ENCODE measurements around the gene EIF4B. TPM values are rescaled to one million over a fixed set of nuclear protein-coding genes. Genes with fewer than 3 reads are reported as not detected.
A peak's percentile ranks its signal among the peaks of the same experiment; 100 is the strongest.

The EIF4B gene
- total RNA-seq, 1 experiment from 2014 or later, result 834 TPM

DNA sequence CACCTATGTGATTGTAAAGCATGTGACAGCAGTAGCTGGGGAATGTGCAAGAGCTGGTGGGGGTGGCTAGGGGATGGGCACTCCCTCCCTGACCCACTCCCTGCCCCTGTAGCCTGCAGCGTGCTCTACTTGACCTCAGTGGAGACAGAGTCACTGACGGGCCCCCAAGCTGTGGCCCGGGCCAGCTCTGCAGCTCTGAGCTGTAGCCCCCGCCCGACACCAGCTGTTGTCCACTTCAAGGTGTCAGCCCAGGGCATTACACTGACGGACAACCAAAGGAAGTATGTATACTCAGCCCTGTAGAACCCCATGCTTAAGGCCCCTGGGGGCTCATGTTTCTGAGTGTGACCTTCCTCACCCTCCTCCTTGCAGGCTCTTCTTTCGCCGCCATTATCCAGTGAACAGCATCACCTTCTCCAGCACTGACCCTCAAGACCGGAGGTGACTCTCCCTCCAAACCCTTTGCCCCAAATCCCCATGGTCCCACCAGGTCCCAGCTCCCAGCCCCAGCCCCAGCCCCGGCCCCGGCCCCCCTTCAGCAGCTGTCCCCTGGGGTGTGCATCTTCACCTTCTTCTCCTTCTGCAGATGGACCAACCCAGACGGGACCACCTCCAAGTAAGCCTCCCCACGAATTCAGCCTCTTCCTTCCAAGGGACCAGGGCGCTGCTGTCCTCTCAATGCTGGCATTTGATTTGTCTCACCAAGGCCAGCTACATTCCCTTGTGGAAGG lies 56.9 kb downstream of the EIF4B start:
- DNase-seq (ENCODE audit: low read depth), result no peak
- in situ Hi-C loops (cut with HindIII; ENCODE audit: low pct_unique_long_range_greater_than_20kb, low sequenced_read_pairs), result no loop called here

DNA sequence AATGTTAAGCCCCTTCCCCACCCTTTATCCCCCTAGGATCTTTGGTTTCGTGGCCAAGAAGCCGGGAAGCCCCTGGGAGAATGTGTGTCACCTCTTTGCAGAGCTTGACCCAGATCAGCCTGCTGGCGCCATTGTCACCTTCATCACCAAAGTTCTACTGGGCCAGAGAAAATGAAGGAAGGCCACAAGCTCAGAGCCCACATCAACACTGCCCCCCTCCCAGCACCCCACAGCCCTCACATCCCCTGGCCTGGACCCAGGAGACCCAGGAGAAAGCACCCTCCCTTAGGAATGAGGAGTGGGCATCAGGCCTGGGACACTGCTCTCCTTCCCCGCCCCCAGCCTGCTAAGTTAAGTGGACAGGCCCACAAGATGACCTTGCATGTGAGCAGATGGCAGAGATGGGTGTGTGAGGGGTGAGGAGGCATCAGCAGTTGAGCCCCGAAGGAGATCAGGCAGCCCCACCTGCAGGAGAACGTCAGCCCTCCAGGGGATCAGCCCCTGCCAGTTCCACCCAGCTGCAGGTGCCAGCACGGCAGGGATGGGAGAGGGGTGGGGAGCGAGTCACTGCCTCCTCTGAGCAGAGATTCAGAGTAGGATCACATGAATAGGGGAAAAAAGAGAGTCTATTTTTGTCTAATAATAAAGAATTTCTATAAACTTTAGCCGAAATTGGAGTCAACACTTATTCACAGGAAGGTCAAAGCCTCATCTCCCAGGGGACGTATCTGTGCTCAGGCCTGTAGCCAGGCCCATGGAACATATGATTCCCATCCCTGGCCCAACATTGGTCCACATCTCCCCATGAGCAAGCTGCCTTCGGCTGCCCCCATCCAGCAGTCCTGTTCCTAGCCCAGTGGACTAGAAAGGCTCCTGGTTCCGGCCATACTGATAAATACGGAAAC lies 57.7 kb downstream of the EIF4B start:
- in situ Hi-C loops (cut with HindIII; ENCODE audit: low pct_unique_long_range_greater_than_20kb, low sequenced_read_pairs), result no loop called here
- no peak for DNase-seq (ENCODE audit: low read depth)

DNA sequence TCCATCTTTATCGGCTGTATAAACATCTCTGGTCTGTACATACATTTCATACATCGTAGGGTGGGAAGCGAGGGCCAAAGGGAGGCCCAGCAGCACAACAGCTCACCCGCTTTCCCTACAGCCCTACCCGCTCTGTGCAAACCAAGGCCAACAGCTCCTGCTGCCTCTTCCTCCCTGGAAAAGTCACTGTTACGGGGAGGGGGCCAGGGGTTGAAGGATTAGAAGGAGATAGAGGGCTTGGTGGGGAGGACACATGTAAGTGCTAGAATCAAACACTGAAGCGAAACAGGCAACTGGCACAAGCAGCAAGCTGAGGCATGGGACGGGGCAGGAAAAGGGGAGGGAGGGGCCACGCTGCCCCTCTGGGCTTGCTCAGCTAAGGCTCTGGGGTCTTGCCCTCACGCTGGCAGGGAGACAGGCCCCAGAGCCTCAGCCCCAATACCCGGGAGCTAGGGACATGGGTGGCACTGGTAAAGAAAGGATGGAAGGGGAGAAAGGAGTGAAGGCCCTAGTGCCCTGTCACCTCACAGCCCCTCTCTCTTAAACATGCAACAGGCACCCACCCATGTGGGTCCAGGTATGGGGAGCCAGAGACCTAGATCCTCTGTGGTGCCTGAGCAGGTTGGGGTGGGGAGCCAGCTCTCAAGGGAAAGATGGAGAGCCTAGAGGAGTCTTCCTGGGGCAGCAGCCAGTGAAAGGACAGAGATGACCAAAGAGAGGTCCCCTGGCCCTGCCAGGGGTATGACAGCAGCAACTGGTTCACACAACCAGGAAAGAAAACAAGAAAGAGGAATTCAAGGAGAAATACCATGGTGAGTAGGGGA lies 58.6 kb downstream of the EIF4B start:
- no peak for DNase-seq (ENCODE audit: low read depth)
- in situ Hi-C loops (cut with HindIII; ENCODE audit: low pct_unique_long_range_greater_than_20kb, low sequenced_read_pairs), result no loop called here

DNA sequence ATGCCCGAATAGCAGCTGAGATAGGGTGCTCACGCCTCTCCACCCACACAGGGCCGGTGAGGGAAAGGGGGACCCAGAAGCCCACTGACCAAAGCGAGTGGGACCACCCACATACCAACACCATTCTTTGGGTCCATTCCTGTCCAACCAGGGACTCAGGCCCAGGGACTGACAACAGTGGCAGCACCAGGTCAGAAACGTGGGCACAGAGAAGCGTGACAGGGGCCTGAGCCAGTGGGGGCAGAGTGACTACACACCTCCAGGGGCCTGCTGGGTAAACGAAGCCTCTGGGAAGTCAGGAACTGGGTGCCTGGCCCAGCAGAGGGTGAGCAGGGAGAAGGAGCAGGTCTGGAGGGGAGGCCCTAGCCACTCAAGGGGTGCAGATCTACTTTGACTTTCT lies 59.2 kb downstream of the EIF4B start:
- in situ Hi-C loops (cut with HindIII; ENCODE audit: low pct_unique_long_range_greater_than_20kb, low sequenced_read_pairs), result no loop called here

DNA sequence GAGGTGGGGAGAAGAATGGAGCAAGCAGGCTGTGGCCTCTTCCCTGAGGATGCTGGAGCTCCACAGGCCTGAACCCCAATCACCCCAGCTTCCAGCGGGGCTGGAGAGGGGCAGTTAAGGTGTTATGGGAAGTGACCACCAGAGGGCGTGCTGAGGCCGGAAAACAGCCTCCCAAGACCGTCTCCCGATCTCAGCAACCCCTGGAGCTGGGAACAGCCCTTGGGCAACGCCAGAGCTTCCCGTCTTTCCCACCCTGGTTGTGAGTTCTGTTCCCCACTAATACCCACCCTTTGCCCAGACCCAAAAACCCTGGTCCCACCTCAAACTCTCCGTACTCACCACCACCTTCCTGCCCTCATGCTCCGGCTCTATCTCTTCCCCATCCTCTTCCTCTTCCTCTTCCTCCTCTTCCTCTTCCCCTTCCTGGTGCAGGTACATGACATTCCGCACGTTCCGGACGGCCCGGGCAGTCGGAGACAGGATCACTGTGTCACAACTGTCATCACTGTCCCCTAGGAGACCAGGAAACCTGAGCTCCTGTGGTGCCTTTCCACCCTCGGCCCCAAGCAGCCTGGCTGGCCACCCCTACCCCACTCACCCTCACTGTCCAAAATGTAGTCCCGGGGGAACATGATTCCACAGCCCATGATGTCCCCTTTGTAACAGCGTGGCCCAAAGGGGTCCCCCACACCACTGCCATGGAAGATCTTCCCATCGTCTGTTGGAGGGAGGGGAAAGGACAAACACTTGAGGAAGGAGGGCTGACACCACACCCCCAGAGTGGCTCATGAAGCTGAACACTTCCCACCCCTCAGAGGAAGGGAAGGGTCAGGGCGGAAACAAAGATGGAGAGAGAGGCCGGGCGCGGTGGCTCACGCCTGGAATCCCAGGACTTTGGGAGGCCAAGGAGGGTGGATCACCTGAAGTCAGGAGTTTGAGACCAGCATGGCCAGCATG lies 60.0 kb downstream of the EIF4B start:
- peak; percentile 68 for DNase-seq (ENCODE audit: low read depth)
- in situ Hi-C loops (cut with HindIII; ENCODE audit: low pct_unique_long_range_greater_than_20kb, low sequenced_read_pairs), result no loop called here

More for the DNA sequence above, 59.2 kb downstream of the EIF4B start:
- DNase-seq (ENCODE audit: low read depth), result no peak

DNA sequence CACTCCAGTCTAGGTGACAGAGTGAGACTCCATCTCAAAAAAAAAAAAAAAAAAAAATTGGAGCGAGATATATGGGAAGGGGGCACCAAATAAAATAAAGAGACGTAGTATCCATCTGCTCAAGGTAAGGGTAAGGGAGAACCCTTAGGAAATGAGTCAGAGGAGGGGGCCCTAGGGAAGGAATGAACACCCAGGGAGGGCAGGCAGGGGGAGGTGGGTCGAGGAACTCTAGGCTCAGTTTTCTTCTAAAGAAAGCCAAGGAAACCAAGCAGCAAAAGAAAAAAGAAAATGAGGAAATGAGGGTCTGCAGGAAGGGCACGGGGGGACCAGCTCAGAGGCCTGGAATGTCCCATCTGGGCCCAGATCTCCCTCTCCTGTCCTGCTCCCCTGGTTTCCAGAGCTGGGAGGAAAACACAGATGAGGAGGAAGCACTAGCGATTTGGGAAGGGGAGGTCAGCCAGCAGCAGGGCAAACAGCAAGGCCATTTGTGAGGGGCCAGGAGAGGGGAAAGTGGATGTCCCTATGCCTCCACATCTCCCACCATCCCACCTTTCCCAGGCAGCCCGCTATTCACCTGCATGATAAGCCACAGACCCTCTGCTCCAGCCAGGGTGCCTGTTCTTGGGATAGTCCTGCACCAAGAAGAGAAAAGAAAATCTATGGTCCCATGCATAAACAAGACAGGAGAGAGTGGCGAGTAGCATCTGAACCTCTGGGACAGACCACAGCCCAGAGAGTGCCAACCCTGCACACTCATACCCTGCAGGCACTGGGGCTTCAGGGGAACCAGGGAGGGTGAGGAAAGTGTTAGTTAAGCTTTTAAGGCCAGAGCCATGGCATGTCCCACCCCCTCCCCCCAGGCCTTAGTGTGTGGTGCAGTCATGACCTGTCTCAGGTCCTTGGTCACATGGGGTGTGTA lies 61.1 kb downstream of the EIF4B start:
- DNase-seq (ENCODE audit: low read depth), result no peak
- in situ Hi-C loops (cut with HindIII; ENCODE audit: low pct_unique_long_range_greater_than_20kb, low sequenced_read_pairs), result no loop called here

DNA sequence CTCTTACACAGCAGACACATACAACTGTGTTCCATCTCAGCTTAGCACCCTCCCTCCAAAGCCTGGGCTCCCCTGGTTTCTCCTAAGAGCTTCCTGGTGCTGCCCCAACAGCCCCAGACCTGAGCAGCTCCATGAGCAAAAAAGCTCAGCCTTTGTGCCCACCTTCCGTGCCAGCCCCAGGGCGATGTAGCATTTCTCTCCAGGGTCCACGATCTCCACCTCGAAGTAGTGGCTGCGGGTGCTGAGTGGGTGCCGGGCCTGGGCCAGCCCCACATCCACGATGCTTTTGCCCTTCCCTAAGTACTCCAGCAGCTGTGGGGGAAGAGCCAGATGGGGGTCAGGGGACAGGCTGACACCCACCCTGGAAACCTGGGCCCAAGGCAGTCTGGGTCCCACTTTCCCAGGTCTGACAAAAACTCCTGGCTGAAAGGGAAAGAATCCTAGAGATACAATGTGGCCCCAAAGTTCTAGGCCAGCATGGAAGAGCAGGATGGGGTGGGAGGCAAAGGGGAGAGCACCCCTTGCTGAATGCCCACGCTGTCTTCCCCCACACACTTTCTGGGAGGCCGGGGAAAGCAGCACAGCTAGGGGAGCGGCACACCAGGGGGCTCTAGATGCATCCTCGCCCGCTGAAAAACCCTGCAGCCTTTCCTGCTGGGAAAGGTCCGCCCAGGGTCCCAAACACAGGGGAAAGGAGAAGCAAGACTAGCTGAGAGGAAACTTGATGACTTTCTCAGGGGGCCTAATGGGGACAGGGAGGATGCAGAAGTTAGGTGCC lies 61.9 kb downstream of the EIF4B start:
- in situ Hi-C loops (cut with HindIII; ENCODE audit: low pct_unique_long_range_greater_than_20kb, low sequenced_read_pairs), result no loop called here
- no peak for DNase-seq (ENCODE audit: low read depth)

DNA sequence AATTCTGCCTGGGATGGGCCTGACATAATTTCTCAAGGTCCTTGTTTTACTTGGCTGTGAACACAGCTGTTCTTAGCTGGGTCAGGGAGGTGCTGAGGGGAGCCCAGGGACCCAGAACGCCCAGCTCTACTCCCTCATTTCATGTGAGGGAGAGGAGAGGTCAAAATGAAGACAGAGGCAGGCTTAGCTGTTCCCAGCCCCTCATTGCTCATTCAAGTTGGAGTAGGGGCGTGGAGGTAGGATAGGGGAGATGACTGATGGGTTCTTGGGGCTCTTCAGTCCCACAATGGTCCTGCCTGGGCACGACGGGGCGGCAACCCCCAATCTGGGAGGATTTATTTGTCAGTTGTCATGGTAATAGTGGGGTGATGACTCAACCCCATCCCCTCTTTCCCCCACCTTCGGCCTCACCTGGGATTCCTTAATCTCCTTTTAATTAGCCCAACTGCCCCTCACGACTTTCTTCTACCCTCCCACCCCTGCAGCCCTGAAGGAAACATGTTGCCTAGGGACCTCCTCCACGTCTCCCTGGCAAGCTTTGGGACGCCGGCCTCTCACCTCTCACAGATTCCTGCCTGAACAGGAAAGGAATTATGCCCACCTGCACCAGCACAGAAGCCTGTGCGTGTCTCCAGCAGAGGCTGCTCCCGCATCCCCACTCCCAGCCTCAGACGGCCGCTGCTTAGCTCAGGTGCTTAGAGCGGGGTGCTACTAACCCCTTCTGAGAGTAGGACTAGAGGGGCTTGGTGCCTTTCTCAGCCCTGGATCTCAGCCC lies 62.7 kb downstream of the EIF4B start:
- DNase-seq (ENCODE audit: low read depth), result no peak
- in situ Hi-C loops (cut with HindIII; ENCODE audit: low pct_unique_long_range_greater_than_20kb, low sequenced_read_pairs), result no loop called here

DNA sequence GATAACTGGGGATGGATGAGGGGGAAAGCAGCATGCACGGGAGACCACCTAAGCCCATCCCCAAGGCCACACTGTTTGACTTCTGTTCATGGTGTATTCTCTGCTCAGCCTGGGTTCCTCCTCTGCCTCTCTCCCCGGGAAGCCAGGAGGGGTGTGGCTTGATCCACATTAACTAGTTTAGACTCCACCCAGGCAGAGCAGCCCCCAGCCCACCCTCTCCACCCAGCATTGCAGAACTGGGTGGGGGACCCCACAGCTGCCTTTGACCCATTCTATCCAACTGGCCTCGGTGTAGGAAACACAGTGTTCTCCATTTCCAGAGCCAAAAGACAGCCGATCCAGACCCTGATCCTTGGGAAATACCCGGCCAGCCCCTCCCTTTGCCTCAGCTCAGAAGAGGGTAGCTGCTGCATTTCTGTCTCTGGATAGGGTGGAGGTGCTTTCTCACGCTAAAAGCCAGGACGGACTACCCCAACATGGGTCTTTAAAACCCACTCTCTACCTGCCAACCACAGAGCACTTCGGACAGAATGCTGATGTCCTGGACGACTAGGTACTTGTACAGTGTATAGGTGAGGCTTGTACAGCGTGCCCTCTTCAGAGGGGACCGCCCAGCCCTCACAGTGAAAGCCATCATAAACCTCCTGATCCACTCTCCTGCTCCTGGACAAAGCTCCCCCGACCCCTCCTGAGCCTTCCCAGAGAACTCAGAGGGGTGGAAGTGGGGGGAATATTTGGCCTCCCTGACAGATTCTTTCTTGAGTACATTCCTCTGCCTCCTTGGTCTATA lies 63.6 kb downstream of the EIF4B start:
- in situ Hi-C loops (cut with HindIII; ENCODE audit: low pct_unique_long_range_greater_than_20kb, low sequenced_read_pairs), result no loop called here
- no peak for DNase-seq (ENCODE audit: low read depth)

DNA sequence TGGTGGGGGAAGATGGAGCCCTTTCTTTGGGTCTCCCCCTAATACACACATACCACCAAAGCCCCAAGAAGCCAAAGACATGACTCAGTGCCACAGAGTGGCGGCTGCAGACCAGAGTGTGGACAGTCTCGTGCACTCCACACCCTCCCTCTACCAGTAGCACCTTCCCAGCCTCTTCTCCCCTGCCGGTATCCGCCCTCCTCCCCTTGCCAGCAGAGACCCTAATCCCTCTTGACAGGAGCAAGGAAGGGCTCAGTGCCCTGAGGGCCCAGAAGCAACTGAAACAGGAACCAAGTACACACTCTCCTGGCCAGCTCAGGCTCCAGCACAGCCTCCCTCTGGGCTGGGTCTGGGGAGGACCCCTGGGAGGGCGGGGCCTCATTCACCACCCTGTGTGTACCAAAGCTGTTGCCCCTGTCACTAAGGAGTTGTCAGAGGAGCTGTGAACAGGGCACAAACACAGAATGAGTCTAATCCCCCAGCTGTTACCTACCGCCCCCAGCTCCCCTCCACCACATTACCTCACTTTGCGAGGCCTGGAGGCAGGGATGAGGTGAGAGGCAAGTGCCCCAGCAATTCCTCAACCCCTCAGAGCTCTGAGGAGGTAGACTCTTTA lies 64.7 kb downstream of the EIF4B start:
- in situ Hi-C loops (cut with HindIII; ENCODE audit: low pct_unique_long_range_greater_than_20kb, low sequenced_read_pairs), result no loop called here

DNA sequence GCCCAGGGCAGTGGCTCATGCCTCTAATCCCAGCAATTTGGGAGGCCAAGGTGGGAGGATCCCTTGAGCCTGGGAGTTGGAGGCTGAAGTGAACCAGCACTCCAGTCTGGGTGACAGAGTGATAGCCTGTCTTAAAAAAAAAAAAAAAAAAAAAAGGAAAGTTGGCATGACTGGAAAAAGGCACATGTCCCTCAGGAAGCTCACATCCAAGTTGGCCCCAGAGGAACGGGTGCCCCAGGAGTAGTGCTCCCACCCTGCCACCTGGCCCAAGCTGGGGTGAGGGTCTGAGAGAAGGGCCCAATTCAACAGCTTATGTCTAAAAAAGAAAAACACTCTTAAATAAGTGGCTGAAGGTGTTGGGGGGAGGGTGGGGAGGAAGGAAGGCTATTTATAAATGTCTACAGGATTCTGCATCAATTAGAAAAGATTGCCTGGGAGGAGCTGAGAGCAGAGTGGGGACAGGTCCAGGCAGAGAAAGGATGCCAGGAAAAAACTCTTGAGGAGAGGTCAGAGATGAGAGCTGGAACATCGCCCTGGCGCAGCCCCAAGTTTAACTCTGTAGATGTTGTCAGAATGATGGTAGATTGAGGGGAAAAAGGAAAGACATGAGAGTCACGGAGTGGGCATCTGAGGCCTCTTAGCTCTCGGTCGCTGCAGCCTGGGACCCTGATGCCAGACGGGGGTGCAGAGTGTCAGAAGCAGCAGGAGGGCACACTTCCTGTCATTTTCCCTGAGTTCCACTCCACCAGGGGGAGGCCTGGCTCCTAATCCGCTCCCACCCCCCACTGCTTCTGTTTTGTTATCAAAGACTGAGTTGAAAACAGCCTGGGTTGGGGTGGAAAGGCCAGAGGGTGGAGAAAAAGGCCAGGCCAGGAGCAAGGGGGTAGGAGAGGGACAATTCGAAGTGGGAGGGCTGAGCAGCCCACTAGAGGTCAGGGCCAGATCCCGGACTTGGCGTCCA lies 65.6 kb downstream of the EIF4B start:
- in situ Hi-C loops (cut with HindIII; ENCODE audit: low pct_unique_long_range_greater_than_20kb, low sequenced_read_pairs), result no loop called here

More for the DNA sequence above, 64.7 kb downstream of the EIF4B start:
- no peak for DNase-seq (ENCODE audit: low read depth)

DNA sequence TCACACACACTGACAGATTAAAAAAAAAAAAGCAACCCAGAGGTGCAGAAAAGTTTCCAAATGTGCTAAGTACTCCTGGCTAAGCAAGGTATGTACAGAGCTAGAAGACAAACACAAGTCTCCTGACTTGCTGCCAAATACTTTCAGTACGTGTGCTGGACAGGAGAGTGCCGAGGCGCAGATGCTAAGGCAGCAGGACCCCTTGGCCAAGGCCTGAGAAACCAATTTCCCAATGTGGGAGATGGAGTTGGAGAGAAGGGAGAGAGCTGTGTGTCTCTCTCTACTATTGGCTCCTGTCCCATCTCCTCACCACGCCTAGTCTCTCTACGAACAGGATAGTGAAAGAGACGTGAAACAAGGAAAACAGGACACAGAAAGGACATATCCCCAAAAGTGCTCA lies 67.6 kb downstream of the EIF4B start:
- DNase-seq (ENCODE audit: low read depth), result no peak
- in situ Hi-C loops (cut with HindIII; ENCODE audit: low pct_unique_long_range_greater_than_20kb, low sequenced_read_pairs), result no loop called here

More for the DNA sequence above, 65.6 kb downstream of the EIF4B start:
- no peak for DNase-seq (ENCODE audit: low read depth)

DNA sequence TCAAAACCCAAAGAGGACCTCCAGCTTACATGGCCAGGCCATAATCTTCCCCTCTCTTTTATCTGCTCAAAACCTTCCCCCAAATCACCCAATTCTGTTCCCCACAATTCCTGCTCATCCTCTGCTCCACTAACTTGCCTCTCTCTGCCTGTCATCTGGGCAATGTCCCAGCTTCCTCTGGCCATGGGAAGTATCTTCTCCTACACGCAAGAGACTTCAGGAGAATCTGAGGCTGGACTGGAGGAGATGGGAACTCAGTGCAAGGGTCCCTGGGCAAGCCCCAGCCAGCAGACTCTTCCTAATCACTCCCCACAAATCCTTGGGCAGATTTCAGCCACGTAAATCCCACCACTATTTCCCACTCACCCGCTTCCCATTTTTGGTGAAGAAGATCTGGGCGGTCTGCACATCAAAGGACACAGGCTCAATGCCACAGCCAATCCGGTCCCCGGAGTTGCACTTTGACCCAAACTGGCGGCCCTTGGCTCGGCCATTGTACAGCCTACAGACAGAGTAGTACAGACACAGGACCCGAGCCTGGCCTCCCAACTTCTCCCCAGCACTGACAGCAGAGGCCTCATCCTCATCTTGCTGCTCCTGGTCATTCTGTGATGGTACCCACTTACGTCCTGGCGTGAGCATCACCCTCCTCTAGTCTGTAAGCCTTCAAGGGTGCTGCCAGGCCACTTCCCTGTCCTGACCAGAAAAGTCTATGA lies 68.2 kb downstream of the EIF4B start:
- in situ Hi-C loops (cut with HindIII; ENCODE audit: low pct_unique_long_range_greater_than_20kb, low sequenced_read_pairs), result no loop called here
- no peak for DNase-seq (ENCODE audit: low read depth)
